Prostate gland (tissue), 2 donors: ENCODE measurements around the gene ZNF653. TPM values are rescaled to one million over a fixed set of nuclear protein-coding genes. Genes with fewer than 3 reads are reported as not detected.

ENCODE experiments used
- DNase-seq: peaks from one replicate; pipeline ENCODE4 v3.0.0-alpha.2; 2019; ENCODE audit warnings: low spot score
- H3K27ac ChIP-seq, 2 donors: fragments of 200-600 bp; sonication (generic); 2 replicates each; pipeline ENCODE4 v1.5.1; 2017 to 2019
- H3K27me3 ChIP-seq: fragments of 200-600 bp; sonication (generic); replicated peaks from 2 replicates; pipeline ENCODE4 v1.5.1; 2019; ENCODE audit not compliant: insufficient read depth
- H3K36me3 ChIP-seq, 2 donors: fragments of 200-600 bp; sonication (generic); 1 replicate in 1 of 2; 2 replicates in 1 of 2; pipeline versions ENCODE4 v1.5.1 to v1.8.1; 2017 to 2019
- H3K4me1 ChIP-seq: fragments of 200-600 bp; sonication (generic); replicated peaks from 2 replicates; pipeline ENCODE4 v1.5.1; 2019
- H3K4me3 ChIP-seq, 2 donors: fragments of 200-600 bp; sonication (generic); 2 replicates each; pipeline ENCODE4 v1.5.1; 2017 to 2019
- H3K9me3 ChIP-seq: fragments of 200-600 bp; sonication (generic); 2 replicates; pipeline ENCODE4 v1.5.1; 2017
- CTCF ChIP-seq, 4 experiments: fragments of 200-600 bp in 2 of 4; fragments of 450-650 bp in 2 of 4; sonication (generic) in 2 of 4; IDR thresholded peaks; 1 replicate in 3 of 4; 2 replicates in 1 of 4; pipeline ENCODE4 v1.5.1; 2016 to 2019; ENCODE audit warnings: antibody characterized with exemption in 4 of 4, mild to moderate bottlenecking in 2 of 4, moderate library complexity in 2 of 4
- POLR2A ChIP-seq: fragments of 450-650 bp; IDR thresholded peaks from one replicate; pipeline ENCODE4 v1.6.1; 2016; ENCODE audit warnings: antibody characterized with exemption, mild to moderate bottlenecking
- POLR2AphosphoS5 ChIP-seq: sonication (generic); formaldehyde crosslinking; IDR thresholded peaks from one replicate; pipeline ENCODE4 v1.6.1; 2017; ENCODE audit warnings: antibody characterized with exemption
- WGBS: methylation state at CpG from one replicate; pipeline ENCODE4 v1.1.5; 2018; 5-methylcytosine and 5-hydroxymethylcytosine counted together
- intact Hi-C: fragments of 100-400 bp; cut with DNase I; formaldehyde crosslinking; loops from one replicate; pipeline ENCODE4 v1.14.2; 2022
- total RNA-seq, 2 donors: library from RNA; depleted of rRNA; stranded (reverse); fragments of >200 nt; gene quantifications; one replicate each; pipeline ENCODE4 v1.1.0, GENCODE V29; 2016

The ZNF653 gene
- total RNA-seq, 2 donors from 2014 or later, result 11.2 to 25.8 TPM

- TF ChIP-seq CTCF (IDR thresholded peaks at IDR 0.05), result no peak
- TF ChIP-seq POLR2A, result no peak
- peak; percentile 88 for TF ChIP-seq POLR2AphosphoS5
- H3K27me3 ChIP-seq, result no peaks in the 10 kb centered on the region
- intact Hi-C loops, result no loop called here
Measured at GRCh38 chr19:11505032-11505503, 571 bp downstream of the ZNF653 start.

GRCh38 chr19:11504502-11505031 lies 1.1 kb downstream of the ZNF653 start:
- no peak for TF ChIP-seq CTCF (IDR thresholded peaks at IDR 0.05)
- no peak for TF ChIP-seq POLR2AphosphoS5
- no peak for TF ChIP-seq POLR2A
- Histone ChIP-seq H3K9me3 (no peaks in the 10 kb centered on the region), H3K36me3 (no peaks in the 10 kb centered on the region), H3K4me3 (peak overlapping the region; percentile 90), H3K27ac (peak overlapping the region; percentile 90 to 95), H3K4me1 (peaks cover 6% of the 10 kb centered on the region), H3K27me3 (no peaks in the 10 kb centered on the region)
- WGBS, result 26% methylated on average over 7 of the region's 7 CpGs
- DNase-seq, result no peak
- intact Hi-C loops, result no loop called here

More at GRCh38 chr19:11505032-11505503, 571 bp downstream of the ZNF653 start:
- H3K4me3 ChIP-seq, result peak overlapping the region; percentile 90
- peaks cover 6% of the 10 kb centered on the region for H3K4me1 ChIP-seq
- no peaks in the 10 kb centered on the region for H3K36me3 ChIP-seq
- peak overlapping the region; percentile 90 to 95 for H3K27ac ChIP-seq
- WGBS, result under 1% methylated on average over 30 of the region's 33 CpGs
- DNase-seq, result peak; percentile 96
- H3K9me3 ChIP-seq, result no peaks in the 10 kb centered on the region

GRCh38 chr19:11499890-11500420 lies 5.7 kb downstream of the ZNF653 start:
- no peaks in the 10 kb centered on the region for H3K36me3 ChIP-seq
- TF ChIP-seq POLR2AphosphoS5 (no peak), CTCF (IDR thresholded peaks at IDR 0.05) (no peak), POLR2A (no peak)
- H3K4me1 ChIP-seq, result peaks cover 6% of the 10 kb centered on the region
- intact Hi-C loops, result loop anchor here (5.0 kb wide), 1 partner anchor 87 kb away; no protein-coding TSS in a partner anchor
- no peak overlapping the region for H3K27ac ChIP-seq
- DNase-seq, result no peak
- H3K4me3 ChIP-seq, result no peak overlapping the region
- H3K9me3 ChIP-seq, result no peaks in the 10 kb centered on the region
- no peaks in the 10 kb centered on the region for H3K27me3 ChIP-seq
- 84% methylated on average over 7 of the region's 7 CpGs for WGBS

GRCh38 chr19:11499220-11499726 lies 6.4 kb downstream of the ZNF653 start:
- intact Hi-C loops, result loop anchor here (5.0 kb wide), 1 partner anchor 88 kb away; no protein-coding TSS in a partner anchor
- WGBS, result 88% methylated on average over 6 of the region's 6 CpGs

More at GRCh38 chr19:11499220-11499726, 6.4 kb downstream of the ZNF653 start:
- no peaks in the 10 kb centered on the region for H3K4me1 ChIP-seq
- no peak for TF ChIP-seq POLR2A
- no peak for TF ChIP-seq POLR2AphosphoS5
- TF ChIP-seq CTCF (IDR thresholded peaks at IDR 0.05), result no peak
- no peaks in the 10 kb centered on the region for H3K27me3 ChIP-seq
- H3K36me3 ChIP-seq, result no peaks in the 10 kb centered on the region
- DNase-seq, result no peak
- no peak overlapping the region for H3K27ac ChIP-seq
- no peak overlapping the region for H3K4me3 ChIP-seq
- no peaks in the 10 kb centered on the region for H3K9me3 ChIP-seq
